Ovary (tissue), 9 donors: ENCODE results near the gene TMSB10. TPM values are rescaled to one million over a fixed set of nuclear protein-coding genes. Genes with fewer than 3 reads are reported as not detected.

ENCODE experiments used
- DNase-seq, 5 donors: peaks; one replicate each; pipeline ENCODE4 v3.0.0-alpha.2; 2019 to 2020
- H3K27ac ChIP-seq, 2 donors: fragments of 200-600 bp; one replicate each; pipeline versions ENCODE4 v1.5.1 to v1.8.0; 2019 to 2022
- H3K27me3 ChIP-seq: fragments of 200-600 bp; one replicate; pipeline ENCODE4 v1.8.0; 2022
- H3K36me3 ChIP-seq: fragments of 200-600 bp; sonication (generic); one replicate; pipeline ENCODE4 v1.5.1; 2019
- H3K4me1 ChIP-seq: one replicate; pipeline ENCODE4 v1.8.1; 2013; ENCODE audit warnings: mild to moderate bottlenecking, moderate library complexity; ENCODE audit not compliant: insufficient read depth
- H3K4me3 ChIP-seq: fragments of 200-600 bp; sonication (generic); one replicate; pipeline ENCODE4 v1.5.1; 2017
- H3K9me3 ChIP-seq, 2 donors: fragments of 200-600 bp in 1 of 2; sonication (generic) in 1 of 2; one replicate each; pipeline versions ENCODE4 v1.5.1 to v1.8.1; 2013 to 2019; ENCODE audit warnings: mild to moderate bottlenecking in 1 of 2, moderate library complexity in 1 of 2
- CTCF ChIP-seq, 3 donors: fragments of 450-650 bp in 2 of 3; fragments of 200-600 bp in 1 of 3; IDR thresholded peaks; one replicate each; pipeline versions ENCODE4 v1.5.1 to v1.8.0; 2016 to 2022; ENCODE audit warnings: antibody characterized with exemption in 3 of 3, mild to moderate bottlenecking in 1 of 3
- EP300 ChIP-seq: sonication (generic); formaldehyde crosslinking; IDR thresholded peaks from one replicate; pipeline ENCODE4 v1.6.1; 2017; ENCODE audit warnings: antibody characterized with exemption
- POLR2A ChIP-seq: fragments of 450-650 bp; IDR thresholded peaks from one replicate; pipeline ENCODE4 v1.6.1; 2017; ENCODE audit warnings: antibody characterized with exemption, mild to moderate bottlenecking, moderate library complexity
- WGBS, 3 donors: extraction: QIAGEN DNeasy Blood & Tissue Kit in 1 of 3; methylation state at CpG; one replicate each; pipeline versions ENCODE4 v1.1.5 to v1.1.7; 2013 to 2017; 5-methylcytosine and 5-hydroxymethylcytosine counted together
- intact Hi-C, 4 donors: fragments of 100-400 bp; cut with DNase I; formaldehyde crosslinking; loops; one replicate each; pipeline versions ENCODE4 v1.11.0 to v1.15.1; 2022 to 2023
- polyA plus RNA-seq, 2 donors: library from polyadenylated mRNA; stranded (reverse); fragments of 200-250 nt in 1 of 2; fragments of 350-450 nt in 1 of 2; fragmentation: Illumina TruSeq in 1 of 2; extraction: RNeasy Lipid Tissue Mini Kit (QIAGEN cat#74804) in 1 of 2; gene quantifications; one replicate each; pipeline ENCODE4 v1.2.3, GENCODE V29; 2013 to 2014
- total RNA-seq, 7 donors: library from RNA; depleted of rRNA in 2 of 7; stranded (reverse); fragments of >200 nt in 2 of 7; fragmentation: NEBNext Ultra II Directional in 3 of 7; extraction: Animal tissue kit (Norgen Biotek cat#: 25700) in 3 of 7; gene quantifications; one replicate each; pipeline versions ENCODE4 v1.1.0 to v1.2.4, GENCODE V29; 2016 to 2023
- donor health status: DM: no; HTN: no; CAD: no; lungs with moderate emphysema.
- donor health status: DM: no; HTN: no; CAD: no.
- donor health status: Bipolar disorder and iron deficiency.
- donor health status: DM: yes; HTN: yes; CAD: no.
- donor health status: DM: no; HTN: no; CAD: no.
- donor health status: DM: yes; HTN: yes; CAD: no.

Gene TMSB10
- total and polyA plus RNA-seq, 9 donors, result 1,247 to 5,558 (median 2,639) TPM

DNA sequence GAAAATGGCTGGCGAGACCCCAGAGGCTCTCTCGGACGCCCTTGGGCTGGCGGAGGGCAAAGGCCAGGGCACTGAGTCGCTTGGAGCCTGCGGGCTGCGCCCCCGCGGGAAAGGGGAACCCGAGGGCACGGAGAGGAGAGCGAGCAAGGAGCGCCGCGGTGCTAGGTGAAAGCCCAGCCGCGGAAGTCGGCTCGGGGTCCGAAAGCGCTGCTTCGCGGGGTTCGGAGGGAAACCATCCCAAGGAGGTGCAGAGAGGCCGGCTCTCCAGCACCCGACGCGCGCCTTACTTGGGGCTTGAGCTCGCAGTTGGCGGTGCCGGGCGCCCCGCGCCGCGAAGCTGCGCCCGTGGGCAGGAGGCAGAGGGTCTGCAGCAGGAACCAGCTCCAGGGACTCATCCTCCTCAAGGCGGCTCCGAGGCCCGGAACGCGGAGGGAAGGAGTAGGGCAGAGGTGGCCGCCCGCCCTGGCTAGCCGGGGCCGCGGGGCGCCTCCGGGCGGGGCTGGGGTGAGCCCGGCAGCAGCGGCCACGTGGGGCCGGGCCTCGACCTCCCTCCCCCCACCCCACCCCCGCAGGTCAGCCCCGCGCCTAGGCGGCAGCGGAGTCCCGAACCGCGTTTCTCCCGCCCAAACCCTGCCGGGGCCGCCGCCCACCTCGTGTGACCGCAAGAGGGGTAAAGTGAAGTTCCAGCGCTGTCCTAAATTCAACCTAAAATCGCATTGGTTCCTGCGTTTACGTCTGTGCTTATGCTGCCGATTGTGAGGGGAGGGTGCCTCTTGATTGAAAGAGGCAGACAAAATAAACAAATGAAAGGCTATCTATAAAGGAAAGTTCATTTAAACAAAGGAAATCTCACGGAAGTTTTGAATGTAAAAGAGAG is 24.6 kb upstream of the TMSB10 start, which contains the start of gene TRABD2A:
TRABD2A (minus strand) TSS at position 440 of the 877 bp plus-strand sequence; CDS start at position 395, 45 bp downstream.
- intact Hi-C loops, result loop anchor here in 2 of 4 donors (2.0 to 10.0 kb wide), 3 partner anchors 26 to 76 kb away; no protein-coding TSS in a partner anchor
- H3K27me3 ChIP-seq, result no peaks in the 10 kb centered on the region
- TF ChIP-seq CTCF (IDR thresholded peaks at IDR 0.05), result no peak
- TF ChIP-seq EP300, result no peak
- H3K27ac ChIP-seq, result peak within 1 kb of the TSS; percentile 45 to 69
- peak within 1 kb of the TSS; percentile 39 for H3K4me3 ChIP-seq
- WGBS, 3 donors, result 0% methylated on average over 42 to 77 of the region's 77 CpGs
- peak; percentile 33 to 70 (median 55) for DNase-seq
- H3K4me1 ChIP-seq, result peaks cover 12% of the 10 kb centered on the region
- no peaks in the 10 kb centered on the region for H3K9me3 ChIP-seq
- H3K36me3 ChIP-seq, result no peaks in the 10 kb centered on the region

DNA sequence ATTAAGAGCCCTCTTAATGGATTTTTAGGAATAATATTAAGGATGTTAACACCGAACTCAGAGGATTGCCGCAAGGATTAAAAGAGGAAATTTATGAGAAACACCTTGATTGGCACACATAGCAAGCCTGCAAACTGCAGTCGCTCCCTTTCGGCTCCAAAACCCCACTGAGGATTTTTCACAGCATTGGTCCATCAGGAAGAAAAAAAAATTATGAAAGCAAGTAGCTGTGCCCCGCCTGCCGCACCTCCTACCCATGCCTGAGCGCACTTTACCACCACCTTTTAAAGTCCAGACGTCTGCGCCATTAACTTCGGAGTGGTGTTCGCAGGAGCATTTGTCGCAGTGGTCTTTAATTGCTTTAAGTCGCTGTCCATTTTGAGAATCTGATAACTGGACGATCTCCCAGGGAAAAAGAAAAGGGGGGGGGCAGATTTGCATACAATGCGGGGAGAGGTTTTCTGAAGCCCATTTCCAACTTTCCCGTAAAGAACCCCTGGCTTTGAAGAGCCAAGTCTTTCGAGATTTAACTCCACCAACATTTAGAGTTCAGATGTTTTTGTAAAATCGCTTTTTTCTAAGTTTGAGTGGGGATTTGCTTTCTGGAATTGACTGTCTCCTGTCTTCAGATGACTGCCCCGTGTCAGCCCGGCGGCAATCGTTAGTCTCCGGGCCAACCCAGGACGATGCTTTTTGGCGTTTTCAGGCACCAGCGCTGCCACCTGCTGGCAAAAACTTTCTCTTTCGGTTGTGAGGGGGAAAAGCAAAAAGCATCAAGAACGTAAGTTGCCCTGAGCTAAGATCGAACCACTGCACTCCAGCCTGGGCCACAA is 23.7 kb upstream of the TMSB10 start:
- intact Hi-C loops, result loop anchor here in 2 of 4 donors (2.0 to 10.0 kb wide), 3 partner anchors 25 to 77 kb away; no protein-coding TSS in a partner anchor
- H3K27me3 ChIP-seq, result no peaks in the 10 kb centered on the region
- no peaks in the 10 kb centered on the region for H3K36me3 ChIP-seq
- peaks cover 12% of the 10 kb centered on the region for H3K4me1 ChIP-seq
- TF ChIP-seq CTCF (IDR thresholded peaks at IDR 0.05), result peak; percentile 64 to 69 (median 68)
- TF ChIP-seq EP300, result no peak
- DNase-seq, result peak; percentile 81 to 88 (median 82)
- peak overlapping the region in 1 of 2 donors; percentile 25 for H3K27ac ChIP-seq
- WGBS, 3 donors, result 1% methylated on average over 29 of the region's 29 CpGs
- peak overlapping the region; percentile 39 for H3K4me3 ChIP-seq
- H3K9me3 ChIP-seq, result no peaks in the 10 kb centered on the region

GRCh38 chr2:84882414-84882738 is 23.1 kb upstream of the TMSB10 start:
- WGBS, 3 donors, result 46 to 47% (median 46%) methylated on average over 3 of the region's 3 CpGs
- intact Hi-C loops, result loop anchor here in 2 of 4 donors (5.0 to 10.0 kb wide), 2 partner anchors 45 to 78 kb away; no protein-coding TSS in a partner anchor
- no peak for DNase-seq
- TF ChIP-seq CTCF (IDR thresholded peaks at IDR 0.05) (peak in 1 of 3 donors; percentile 2), POLR2A (no peak), EP300 (no peak)
- Histone ChIP-seq H3K27me3 (no peaks in the 10 kb centered on the region), H3K36me3 (no peaks in the 10 kb centered on the region), H3K4me1 (peaks cover 12% of the 10 kb centered on the region), H3K4me3 (no peak overlapping the region), H3K9me3 (no peaks in the 10 kb centered on the region), H3K27ac (peak overlapping the region in 1 of 2 donors; percentile 25)
